Lower leg skin (tissue), 3 donors: ENCODE results near the gene NAA38.

Experiments
- POLR2A ChIP-seq, 2 donors: fragments of 450-650 bp; IDR thresholded peaks; one replicate each; pipeline ENCODE4 v1.6.1; 2016 to 2017; ENCODE audit warnings: antibody characterized with exemption in 2 of 2, mild to moderate bottlenecking in 1 of 2, moderate library complexity in 1 of 2
- TF ChIP-seq, protein P1 (sequence below), 3 donors: fragments of 450-650 bp; IDR thresholded peaks; one replicate each; pipeline ENCODE4 v1.5.1; 2016; ENCODE audit warnings: antibody characterized with exemption in 3 of 3, mild to moderate bottlenecking in 3 of 3, moderate library complexity in 2 of 3

GRCh38 chr17:7897773-7898172, 40.4 kb upstream of the NAA38 start:
- TF ChIP-seq, protein P1, sequence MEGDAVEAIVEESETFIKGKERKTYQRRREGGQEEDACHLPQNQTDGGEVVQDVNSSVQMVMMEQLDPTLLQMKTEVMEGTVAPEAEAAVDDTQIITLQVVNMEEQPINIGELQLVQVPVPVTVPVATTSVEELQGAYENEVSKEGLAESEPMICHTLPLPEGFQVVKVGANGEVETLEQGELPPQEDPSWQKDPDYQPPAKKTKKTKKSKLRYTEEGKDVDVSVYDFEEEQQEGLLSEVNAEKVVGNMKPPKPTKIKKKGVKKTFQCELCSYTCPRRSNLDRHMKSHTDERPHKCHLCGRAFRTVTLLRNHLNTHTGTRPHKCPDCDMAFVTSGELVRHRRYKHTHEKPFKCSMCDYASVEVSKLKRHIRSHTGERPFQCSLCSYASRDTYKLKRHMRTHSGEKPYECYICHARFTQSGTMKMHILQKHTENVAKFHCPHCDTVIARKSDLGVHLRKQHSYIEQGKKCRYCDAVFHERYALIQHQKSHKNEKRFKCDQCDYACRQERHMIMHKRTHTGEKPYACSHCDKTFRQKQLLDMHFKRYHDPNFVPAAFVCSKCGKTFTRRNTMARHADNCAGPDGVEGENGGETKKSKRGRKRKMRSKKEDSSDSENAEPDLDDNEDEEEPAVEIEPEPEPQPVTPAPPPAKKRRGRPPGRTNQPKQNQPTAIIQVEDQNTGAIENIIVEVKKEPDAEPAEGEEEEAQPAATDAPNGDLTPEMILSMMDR (IDR thresholded peaks at IDR 0.05) = no peak
- TF ChIP-seq POLR2A (IDR thresholded peaks at IDR 0.05) = no peak
